Aorta (tissue), 5 donors: ENCODE results near the gene GPR89B. TPM values are rescaled to one million over a fixed set of nuclear protein-coding genes. Genes with fewer than 3 reads are reported as not detected.

Experiments used
- ATAC-seq: fragments of 200-7000 bp; cut with Tn5 transposase; one replicate; pipeline ENCODE4 v1.9.1; 2022; ENCODE audit warnings: moderate library complexity; ENCODE audit not compliant: low FRiP score
- DNase-seq, 2 donors: peaks; one replicate each; pipeline ENCODE4 v3.0.0-alpha.2; 2020
- H3K27ac ChIP-seq, 2 donors: one replicate each; pipeline ENCODE4 v1.5.1; 2013; ENCODE audit warnings: low read length in 2 of 2, mild to moderate bottlenecking in 2 of 2, moderate library complexity in 2 of 2, control low read depth in 1 of 2, inconsistent platforms in 1 of 2, low read depth in 1 of 2
- H3K27me3 ChIP-seq, 2 donors: one replicate each; pipeline ENCODE4 v1.6.1; 2013; ENCODE audit warnings: control low read depth in 1 of 2, low read length in 1 of 2, mild to moderate bottlenecking in 1 of 2, moderate library complexity in 1 of 2; ENCODE audit not compliant: insufficient read depth in 2 of 2, control insufficient read depth in 1 of 2
- H3K36me3 ChIP-seq, 2 donors: one replicate each; pipeline ENCODE4 v1.6.1; 2013; ENCODE audit warnings: control low read depth in 1 of 2, low read length in 1 of 2, mild to moderate bottlenecking in 1 of 2; ENCODE audit not compliant: insufficient read depth in 2 of 2, control insufficient read depth in 1 of 2
- H3K4me1 ChIP-seq, 2 donors: one replicate each; pipeline ENCODE4 v1.6.1; 2013; ENCODE audit warnings: low read length in 2 of 2, control low read depth in 1 of 2, mild to moderate bottlenecking in 1 of 2, moderate library complexity in 1 of 2; ENCODE audit not compliant: insufficient read depth in 2 of 2, control insufficient read depth in 1 of 2
- H3K4me3 ChIP-seq, 2 donors: one replicate each; pipeline ENCODE4 v1.5.1; 2013; ENCODE audit warnings: low read length in 2 of 2, control low read depth in 1 of 2, mild to moderate bottlenecking in 1 of 2
- H3K9me3 ChIP-seq: one replicate; pipeline ENCODE4 v1.6.1; 2013; ENCODE audit warnings: mild to moderate bottlenecking, low read length; ENCODE audit not compliant: control insufficient read depth
- WGBS, 2 donors: extraction: QIAGEN DNeasy Blood & Tissue Kit; methylation state at CpG; one replicate each; pipeline ENCODE4 v1.1.7; 2013; 5-methylcytosine and 5-hydroxymethylcytosine counted together
- intact Hi-C, 2 donors: fragments of 100-400 bp; cut with DNase I; formaldehyde crosslinking; loops; one replicate each; pipeline versions ENCODE4 v1.14.2 to v1.15.0; 2022
- polyA plus RNA-seq, 2 donors: library from polyadenylated mRNA; stranded (reverse); fragments of 200-250 nt; gene quantifications; one replicate each; pipeline ENCODE4 v1.2.3, GENCODE V29; 2013
- total RNA-seq, 2 donors: library from RNA; stranded (reverse); fragmentation: NEBNext Ultra II Directional; extraction: Animal tissue kit (Norgen Biotek cat#: 25700); gene quantifications; one replicate each; pipeline ENCODE4 v1.2.1, GENCODE V29; 2021
- donor health status: healthy with polysubstance abuse.
- donor health status: Bipolar disorder and iron deficiency.
- donor health status: DM: no; HTN: no; CAD: no.
- donor health status: DM: no; HTN: no; CAD: no.
- donor health status: DM: yes; HTN: yes; CAD: no.

GPR89B gene
- total and polyA plus RNA-seq, 4 donors = 2.6 to 15.3 (median 14.3) TPM

DNA sequence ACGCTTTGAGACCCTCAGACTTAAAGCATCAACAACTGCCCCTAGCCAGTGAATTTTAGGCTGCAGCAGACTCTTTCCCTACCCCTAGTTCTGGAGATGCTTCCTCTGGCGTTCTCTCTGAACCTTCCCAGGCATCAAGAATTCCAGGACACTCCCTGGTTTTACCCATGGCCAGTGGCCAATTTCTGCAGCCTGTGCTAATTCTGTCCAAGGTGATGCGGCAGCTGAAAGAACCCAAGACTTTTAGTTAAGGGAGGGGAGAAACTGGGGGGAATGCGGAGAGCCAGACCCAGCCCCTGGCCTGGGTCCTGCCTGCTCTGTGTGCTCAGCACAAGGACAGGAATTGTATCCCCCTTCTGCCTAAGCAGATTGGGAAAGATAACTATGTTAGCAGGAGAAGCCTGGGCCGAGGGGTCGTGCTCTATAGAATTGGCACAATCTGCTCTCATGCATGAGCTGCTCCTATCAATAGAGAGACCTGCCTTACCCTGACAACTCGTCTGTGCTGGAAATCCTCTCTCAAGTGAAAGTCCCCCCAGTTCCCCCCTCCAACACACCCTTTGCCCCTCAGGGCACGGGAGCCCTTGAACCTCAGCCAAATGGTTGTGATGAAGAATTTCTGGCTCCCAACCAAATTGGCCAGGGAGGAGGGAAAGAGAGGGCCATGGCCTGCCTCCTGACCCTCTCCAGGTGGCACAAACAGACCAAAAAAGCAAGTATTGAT lies 31.0 kb upstream of the GPR89B start:
- no peaks in the 10 kb centered on the region for H3K36me3 ChIP-seq
- 64 to 68% methylated on average over 8 of the region's 8 CpGs for WGBS, 2 donors
- intact Hi-C loops = loop anchor here in 1 of 2 donors (10.0 kb wide), 1 partner anchor 402 kb away; no protein-coding TSS in a partner anchor
- no peak overlapping the region for H3K27ac ChIP-seq
- H3K9me3 ChIP-seq = no peaks in the 10 kb centered on the region
- H3K4me1 ChIP-seq = no peaks in the 10 kb centered on the region
- no peak for DNase-seq
- H3K27me3 ChIP-seq = no peaks in the 10 kb centered on the region
- H3K4me3 ChIP-seq = no peak overlapping the region
- no peak for ATAC-seq

- DNase-seq (no peak), ATAC-seq (no peak)
- intact Hi-C loops = loop anchor here in 1 of 2 donors (10.0 kb wide), 1 partner anchor 403 kb away; no protein-coding TSS in a partner anchor
- Histone ChIP-seq H3K36me3 (no peaks in the 10 kb centered on the region), H3K9me3 (no peaks in the 10 kb centered on the region), H3K4me3 (no peak overlapping the region), H3K27me3 (no peaks in the 10 kb centered on the region), H3K27ac (no peak overlapping the region), H3K4me1 (no peaks in the 10 kb centered on the region)
- WGBS, 2 donors = 89 to 94% methylated on average over 4 of the region's 4 CpGs
Observed at GRCh38 chr1:147897789-147898188, 30.4 kb upstream of the GPR89B start.

- intact Hi-C loops = no loop called here
- ATAC-seq (no peak), DNase-seq (no peak)
- Histone ChIP-seq H3K36me3 (no peaks in the 10 kb centered on the region), H3K27me3 (no peaks in the 10 kb centered on the region), H3K27ac (no peak within 1 kb of the TSS), H3K4me1 (no peaks in the 10 kb centered on the region), H3K9me3 (no peaks in the 10 kb centered on the region), H3K4me3 (no peak within 1 kb of the TSS)
- 82 to 84% methylated on average over 7 of the region's 7 CpGs for WGBS, 2 donors
Observed at GRCh38 chr1:147902253-147902845, 25.9 kb upstream of the GPR89B start, which contains the start of gene GJA8. Gene GJA8 (plus strand): TSS chr1:147902795. CDS start chr1:147907956, 5,161 bp downstream.

DNA sequence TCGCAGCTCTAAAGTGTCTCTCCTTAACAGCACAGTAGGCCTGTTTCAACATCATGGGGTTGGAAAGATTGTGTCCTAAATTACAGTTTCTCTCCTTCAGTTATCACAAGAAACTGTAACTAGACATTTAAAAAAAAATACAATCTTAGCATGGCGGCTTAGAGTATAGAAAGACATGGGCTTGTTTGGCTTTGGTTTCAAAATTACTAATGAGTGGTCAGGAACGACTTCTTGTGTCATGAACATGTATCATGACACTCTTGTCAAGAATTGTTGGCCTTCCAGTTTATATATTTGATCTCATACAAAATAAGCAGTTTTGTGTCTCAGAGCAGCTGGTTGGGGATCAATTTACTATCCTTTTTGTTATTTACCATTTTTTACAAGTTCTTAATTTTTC lies 23.5 kb upstream of the GPR89B start:
- no peaks in the 10 kb centered on the region for H3K27me3 ChIP-seq
- no peaks in the 10 kb centered on the region for H3K9me3 ChIP-seq
- DNase-seq = no peak
- H3K27ac ChIP-seq = no peak overlapping the region
- intact Hi-C loops = no loop called here
- WGBS, 2 donors = 85 to 88% methylated on average over 3 of the region's 3 CpGs
- no peak overlapping the region for H3K4me3 ChIP-seq
- H3K4me1 ChIP-seq = no peaks in the 10 kb centered on the region
- ATAC-seq = no peak
- H3K36me3 ChIP-seq = no peaks in the 10 kb centered on the region

DNA sequence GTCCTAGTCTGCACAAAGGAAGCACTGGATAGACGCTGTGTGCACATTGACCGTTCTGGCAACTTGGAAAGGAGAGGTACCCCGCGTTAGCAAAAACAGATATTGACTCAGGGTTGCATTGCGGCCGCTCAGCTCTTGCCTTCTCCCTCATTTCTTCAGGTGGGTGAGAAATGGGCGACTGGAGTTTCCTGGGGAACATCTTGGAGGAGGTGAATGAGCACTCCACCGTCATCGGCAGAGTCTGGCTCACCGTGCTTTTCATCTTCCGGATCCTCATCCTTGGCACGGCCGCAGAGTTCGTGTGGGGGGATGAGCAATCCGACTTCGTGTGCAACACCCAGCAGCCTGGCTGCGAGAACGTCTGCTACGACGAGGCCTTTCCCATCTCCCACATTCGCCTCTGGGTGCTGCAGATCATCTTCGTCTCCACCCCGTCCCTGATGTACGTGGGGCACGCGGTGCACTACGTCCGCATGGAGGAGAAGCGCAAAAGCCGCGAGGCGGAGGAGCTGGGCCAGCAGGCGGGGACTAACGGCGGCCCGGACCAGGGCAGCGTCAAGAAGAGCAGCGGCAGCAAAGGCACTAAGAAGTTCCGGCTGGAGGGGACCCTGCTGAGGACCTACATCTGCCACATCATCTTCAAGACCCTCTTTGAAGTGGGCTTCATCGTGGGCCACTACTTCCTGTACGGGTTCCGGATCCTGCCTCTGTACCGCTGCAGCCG lies 20.3 kb upstream of the GPR89B start:
- no peak overlapping the region for H3K27ac ChIP-seq
- H3K4me3 ChIP-seq = no peak overlapping the region
- DNase-seq (no peak), ATAC-seq (no peak)
- H3K4me1 ChIP-seq = no peaks in the 10 kb centered on the region
- 94 to 95% methylated on average over 44 of the region's 44 CpGs for WGBS, 2 donors
- intact Hi-C loops = no loop called here
- no peaks in the 10 kb centered on the region for H3K36me3 ChIP-seq
- H3K9me3 ChIP-seq = no peaks in the 10 kb centered on the region
- no peaks in the 10 kb centered on the region for H3K27me3 ChIP-seq

GRCh38 chr1:147912553-147912952 lies 15.7 kb upstream of the GPR89B start:
- DNase-seq (no peak), ATAC-seq (no peak)
- Histone ChIP-seq H3K9me3 (no peaks in the 10 kb centered on the region), H3K4me1 (no peaks in the 10 kb centered on the region), H3K27ac (no peak overlapping the region), H3K36me3 (no peaks in the 10 kb centered on the region), H3K27me3 (no peaks in the 10 kb centered on the region), H3K4me3 (no peak overlapping the region)
- intact Hi-C loops = no loop called here
- 64 to 65% methylated on average over 2 of the region's 2 CpGs for WGBS, 2 donors

- DNase-seq = no peak
- 91 to 95% methylated on average over 7 of the region's 7 CpGs for WGBS, 2 donors
Observed at GRCh38 chr1:147913362-147913942, 14.8 kb upstream of the GPR89B start.

DNA sequence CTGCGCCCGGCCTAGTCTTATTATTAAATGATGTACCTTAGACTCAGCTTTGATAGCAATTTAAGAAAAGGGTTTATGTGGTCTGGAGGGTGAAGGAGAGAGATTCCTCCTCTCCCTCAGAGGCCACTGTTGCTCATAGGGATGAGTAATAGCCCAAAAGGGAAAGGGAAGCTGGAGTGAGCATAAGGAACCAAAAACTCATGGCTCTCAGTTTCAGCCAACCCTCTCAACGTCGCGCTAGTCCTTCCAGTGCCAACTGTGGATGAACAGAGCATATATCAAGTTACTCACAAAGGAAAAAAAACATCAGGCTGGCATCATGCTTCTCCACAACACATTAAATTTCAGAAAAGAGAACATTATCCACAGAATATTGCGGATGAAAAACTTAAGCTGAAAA lies 8.3 kb upstream of the GPR89B start:
- no peak overlapping the region for H3K27ac ChIP-seq
- no peak overlapping the region for H3K4me3 ChIP-seq
- no peaks in the 10 kb centered on the region for H3K27me3 ChIP-seq
- H3K9me3 ChIP-seq = no peaks in the 10 kb centered on the region
- intact Hi-C loops = no loop called here
- H3K36me3 ChIP-seq = no peaks in the 10 kb centered on the region
- DNase-seq (no peak), ATAC-seq (no peak)
- WGBS, 2 donors = 88 to 90% methylated on average over 6 of the region's 6 CpGs
- no peaks in the 10 kb centered on the region for H3K4me1 ChIP-seq

More at GRCh38 chr1:147913362-147913942, 14.8 kb upstream of the GPR89B start:
- intact Hi-C loops = no loop called here
- ATAC-seq = no peak
- Histone ChIP-seq H3K9me3 (no peaks in the 10 kb centered on the region), H3K4me1 (no peaks in the 10 kb centered on the region), H3K27me3 (no peaks in the 10 kb centered on the region), H3K36me3 (no peaks in the 10 kb centered on the region), H3K27ac (no peak overlapping the region), H3K4me3 (no peak overlapping the region)
